Measurements from ENCODE around the gene LCE1E. TPM values are rescaled to one million over a fixed set of nuclear protein-coding genes. Genes with fewer than 3 reads are reported as not detected.

The LCE1E gene
- total RNA-seq, 2 experiments from 2014 or later = not detected

DNA sequence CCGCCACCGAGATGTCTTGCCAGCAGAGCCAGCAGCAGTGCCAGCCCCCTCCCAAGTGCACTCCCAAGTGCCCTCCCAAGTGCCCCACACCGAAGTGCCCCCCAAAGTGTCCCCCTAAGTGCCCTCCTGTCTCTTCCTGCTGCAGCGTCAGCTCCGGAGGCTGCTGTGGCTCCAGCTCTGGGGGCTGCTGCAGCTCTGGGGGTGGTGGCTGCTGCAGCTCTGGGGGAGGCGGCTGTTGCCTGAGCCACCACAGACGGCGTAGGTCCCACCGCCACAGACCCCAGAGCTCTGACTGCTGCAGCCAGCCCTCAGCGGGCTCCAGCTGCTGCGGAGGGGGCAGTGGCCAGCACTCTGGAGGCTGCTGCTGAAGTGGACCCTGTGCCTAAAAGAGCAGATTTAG is 9.7 kb upstream of the LCE1E start:
- ChIA-PET CTCF (no interaction called here), POLR2A (interaction anchor here (0.6 kb wide), 1 partner anchor 119 kb away, joined by 3 read pairs; no protein-coding TSS in a partner anchor)

DNA sequence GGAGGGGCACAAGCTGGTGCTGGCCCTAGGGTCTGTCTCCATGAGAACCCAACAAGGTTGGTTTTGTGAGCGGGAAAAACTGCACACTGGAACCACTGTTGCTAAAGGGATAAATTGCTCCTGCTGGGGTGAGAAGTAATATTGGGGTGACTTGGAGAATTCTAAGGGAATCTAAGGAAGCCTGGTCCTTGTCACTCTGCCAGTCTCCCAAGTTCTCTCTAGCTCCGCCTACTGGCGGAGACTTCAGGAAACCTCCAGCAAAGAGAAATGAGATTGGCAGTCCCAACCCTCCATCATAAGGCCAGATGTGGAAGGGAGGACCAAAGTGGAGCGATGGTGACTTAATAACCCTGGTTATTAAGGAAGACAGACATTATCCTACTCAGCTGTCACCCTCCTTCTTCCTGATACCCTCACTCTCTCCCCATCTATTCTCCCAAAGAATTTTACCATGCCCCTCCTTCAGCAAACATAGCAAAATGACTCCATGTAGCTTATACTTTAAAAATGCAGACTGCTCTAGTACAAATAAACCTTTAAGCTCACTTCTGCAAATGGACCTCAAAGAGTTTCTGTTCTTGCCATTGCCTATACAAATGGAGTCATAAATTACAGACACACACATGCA is 8.4 kb upstream of the LCE1E start:
- CTCF ChIA-PET = no interaction called here

DNA sequence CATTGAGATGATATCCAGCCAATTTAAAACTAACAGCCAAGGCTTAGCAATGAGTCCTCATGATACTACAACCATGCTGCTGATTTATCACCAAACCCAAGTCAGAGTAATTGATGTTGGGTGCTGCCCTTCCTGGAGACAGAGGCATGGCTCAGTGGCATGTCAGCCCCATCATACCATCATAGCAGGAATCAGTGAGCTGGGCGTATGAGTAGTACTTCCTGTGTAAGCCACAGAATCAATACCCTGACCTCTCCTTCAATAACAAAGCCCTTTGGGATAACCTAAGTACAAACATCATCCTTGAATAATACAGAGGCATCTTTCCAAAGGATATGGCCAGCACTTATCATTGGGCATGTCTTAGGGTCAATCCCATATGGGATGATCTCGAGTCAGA is 3.0 kb upstream of the LCE1E start:
- CTCF ChIA-PET = no interaction called here
- POLR2A ChIA-PET = no interaction called here

More for the DNA sequence above, 8.4 kb upstream of the LCE1E start:
- POLR2A ChIA-PET = no interaction called here

DNA sequence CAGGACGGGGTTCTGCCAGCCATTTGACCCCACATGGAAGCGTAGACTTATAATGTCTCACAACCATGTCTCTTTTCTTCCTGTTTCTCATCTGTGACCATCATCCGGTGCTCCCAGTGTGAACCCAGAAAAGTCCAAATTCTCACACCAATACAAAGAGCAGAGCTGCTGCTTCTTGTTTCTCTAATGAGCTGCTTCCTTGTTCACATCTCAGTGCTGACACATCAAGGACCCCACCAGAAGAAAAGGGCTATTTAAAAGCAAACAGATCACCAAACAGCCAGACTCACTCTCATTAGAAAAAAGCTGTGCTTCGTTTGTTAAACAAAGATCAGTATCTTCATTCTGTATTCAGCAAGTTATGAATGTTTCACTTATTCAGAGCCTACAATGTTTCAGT is 9.6 kb downstream of the LCE1E start:
- ChIA-PET POLR2A (no interaction called here), CTCF (no interaction called here)

DNA sequence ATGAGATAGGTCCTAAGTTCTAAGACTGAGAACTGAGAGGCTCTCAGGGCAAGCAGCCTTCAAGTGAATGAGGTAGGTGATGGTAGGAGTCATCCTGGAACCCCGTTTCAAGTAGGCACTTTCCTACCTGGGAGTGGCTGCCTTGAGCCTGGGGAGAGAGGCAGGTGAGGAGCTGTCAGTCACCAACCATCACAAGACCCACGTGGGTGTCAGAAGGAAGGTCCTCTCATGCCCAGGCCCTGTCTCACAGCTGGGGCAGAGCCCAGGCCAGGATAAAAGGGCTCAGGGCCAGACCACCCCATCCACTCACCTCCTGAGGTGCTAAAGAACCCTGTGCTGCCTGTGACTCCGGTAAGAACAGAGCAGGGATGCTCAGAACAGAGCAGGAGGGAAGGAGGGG is 10.4 kb downstream of the LCE1E start, which contains the start of gene LCE1D:
TSS of gene LCE1D (plus strand) at position 301 of the 400 bp plus-strand sequence. CDS start 1,074 bp downstream, outside the sequence.
- POLR2A ChIA-PET = no interaction called here

DNA sequence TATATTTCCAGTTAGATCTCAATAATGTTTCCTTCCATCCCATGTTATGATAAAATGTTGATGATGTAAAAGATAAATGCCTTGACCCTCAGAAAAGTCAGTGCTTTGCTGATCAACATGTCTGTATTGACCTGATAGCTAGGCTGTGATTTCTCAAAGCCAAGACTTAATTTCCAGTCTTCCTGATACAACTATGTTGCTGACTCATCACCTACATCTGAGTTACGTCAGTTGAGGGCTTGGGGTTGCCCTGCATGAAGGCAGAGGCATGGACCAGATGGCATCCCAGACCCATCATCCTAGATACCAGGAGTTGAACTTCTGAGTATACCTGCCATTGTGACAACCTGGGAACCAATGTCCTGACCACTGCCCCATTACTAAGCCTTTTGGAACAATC is 15.3 kb downstream of the LCE1E start:
- CTCF ChIA-PET = no interaction called here
- POLR2A ChIA-PET = no interaction called here

More for the DNA sequence above, 10.4 kb downstream of the LCE1E start, which contains the start of gene LCE1D:
- CTCF ChIA-PET = no interaction called here

DNA sequence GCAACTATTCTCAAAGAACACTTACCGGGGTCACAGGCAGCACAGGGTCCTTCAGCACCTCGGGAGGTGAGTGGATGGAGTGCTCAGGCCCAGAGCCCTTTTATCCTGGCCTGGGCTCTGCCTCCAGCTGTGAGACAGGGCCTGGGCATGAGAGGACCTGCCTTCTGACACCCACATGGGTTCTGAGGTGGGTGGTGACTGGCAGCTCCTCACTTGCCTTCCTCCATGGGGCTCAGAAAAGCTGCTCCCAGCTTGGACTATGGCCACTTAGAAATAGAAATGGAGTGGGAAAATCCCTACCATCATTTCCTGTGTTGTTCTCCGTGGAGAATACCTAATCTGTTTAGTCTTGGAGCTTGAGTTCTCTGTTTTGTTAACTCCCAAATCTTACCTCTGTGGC is 20.5 kb downstream of the LCE1E start, which contains the start of gene LCE1C:
TSS of gene LCE1C (minus strand) at position 76 of the 400 bp plus-strand sequence. CDS start 1,173 bp downstream, outside the sequence.
- POLR2A ChIA-PET = no interaction called here
- CTCF ChIA-PET = no interaction called here

DNA sequence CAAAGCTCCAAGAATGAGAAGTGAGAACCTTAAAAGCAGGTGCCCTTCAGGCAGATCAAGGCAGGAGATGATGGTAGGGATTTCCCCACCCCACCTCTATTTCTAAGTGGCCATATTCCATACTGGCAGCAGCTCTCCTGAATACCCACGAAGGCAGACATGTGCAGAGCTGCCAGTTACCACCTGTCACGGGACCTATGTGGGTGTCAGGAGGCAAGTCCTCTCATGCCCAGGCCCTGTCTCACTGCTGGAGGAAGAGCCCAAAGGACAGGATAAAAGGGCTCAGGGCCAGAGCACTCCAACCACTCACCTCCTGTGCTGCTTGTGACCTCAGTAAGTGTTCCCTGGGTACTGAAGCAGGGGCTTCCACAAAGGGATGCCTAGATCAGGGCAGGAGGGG is 25.0 kb downstream of the LCE1E start:
- ChIA-PET POLR2A (no interaction called here), CTCF (no interaction called here)

DNA sequence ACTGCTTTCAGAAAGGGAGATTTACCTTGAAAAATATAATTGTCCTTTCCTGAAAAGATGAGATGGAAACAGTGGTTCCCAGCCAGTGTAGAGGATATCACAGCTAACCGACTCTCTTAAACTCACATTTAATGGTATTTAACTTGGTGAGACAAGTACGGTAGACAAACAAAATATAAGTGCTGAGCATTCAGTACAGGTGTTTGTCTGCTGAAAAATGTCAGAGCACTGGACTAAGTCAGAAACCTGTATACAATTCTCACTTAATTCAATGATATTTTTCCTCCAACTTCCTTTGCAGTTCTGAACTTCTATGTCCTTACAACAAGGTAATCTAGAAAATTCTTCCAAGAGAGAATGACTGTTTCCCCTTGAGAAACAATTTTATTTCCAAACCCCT is 25.6 kb downstream of the LCE1E start, which contains the start of gene LCE1B:
TSS of gene LCE1B (plus strand) at position 301 of the 400 bp plus-strand sequence. CDS start 476 bp downstream, outside the sequence.
- CTCF ChIA-PET = no interaction called here
- POLR2A ChIA-PET = no interaction called here

DNA sequence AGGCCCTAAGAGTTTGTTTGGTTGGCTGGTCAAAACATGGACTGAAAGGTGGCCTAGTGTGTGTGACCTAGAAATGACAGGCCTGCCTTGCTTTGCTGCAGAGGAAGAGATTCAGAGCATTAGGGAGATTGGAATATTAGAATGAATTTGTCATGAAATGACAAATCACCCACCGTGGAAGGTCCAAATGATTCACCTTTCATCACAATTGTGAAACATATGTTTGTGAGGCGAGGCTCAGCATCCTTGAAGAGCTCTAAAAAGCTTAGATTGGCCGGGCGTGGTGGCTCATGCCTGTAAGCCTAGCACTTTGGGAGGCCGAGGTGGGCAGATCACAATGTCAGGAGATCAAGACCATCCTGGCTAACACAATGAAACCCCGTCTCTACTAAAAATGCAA is 31.3 kb downstream of the LCE1E start:
- ChIA-PET POLR2A (no interaction called here), CTCF (no interaction called here)

DNA sequence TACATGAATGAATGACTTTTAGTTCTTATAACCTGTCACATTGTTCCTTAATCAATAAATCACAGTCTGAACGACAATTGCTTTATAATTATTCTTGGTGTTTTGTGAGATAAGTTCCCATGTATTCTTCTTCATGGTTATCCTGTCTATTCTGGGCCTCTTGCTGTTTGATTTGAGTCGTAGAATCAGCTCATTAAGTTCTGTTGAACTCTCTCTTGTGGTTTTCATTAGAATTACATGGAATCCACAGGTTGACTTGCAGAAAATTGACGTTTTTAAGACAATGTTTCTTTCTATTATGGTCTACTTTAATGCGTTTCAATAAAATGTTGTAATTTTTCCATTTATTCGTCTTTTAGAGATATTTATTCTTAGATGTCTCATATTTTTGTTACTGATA is 37.2 kb downstream of the LCE1E start:
- ChIA-PET CTCF (no interaction called here), POLR2A (no interaction called here)

DNA sequence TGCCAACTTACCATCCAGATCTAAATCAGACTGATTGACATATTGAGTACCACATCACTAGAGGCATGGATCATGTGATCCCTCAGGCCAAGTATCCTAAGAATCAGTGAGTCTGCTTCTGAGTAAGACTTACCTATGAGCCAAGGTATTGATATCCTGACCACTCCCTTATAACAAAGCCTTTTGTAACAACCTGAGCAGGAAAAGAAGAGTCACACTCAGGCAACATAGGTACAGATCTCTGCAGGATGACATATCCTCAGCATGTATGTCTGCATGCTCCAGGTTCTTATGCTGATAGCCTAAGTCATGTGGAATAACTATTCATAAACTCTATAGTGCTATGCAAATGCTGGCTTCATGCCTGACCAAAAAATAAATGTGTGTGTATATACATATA is 38.9 kb downstream of the LCE1E start:
- CTCF ChIA-PET = interaction anchor here (0.6 kb wide), 1 partner anchor 59 kb away, joined by 4 read pairs; no protein-coding TSS in a partner anchor
- POLR2A ChIA-PET = no interaction called here

DNA sequence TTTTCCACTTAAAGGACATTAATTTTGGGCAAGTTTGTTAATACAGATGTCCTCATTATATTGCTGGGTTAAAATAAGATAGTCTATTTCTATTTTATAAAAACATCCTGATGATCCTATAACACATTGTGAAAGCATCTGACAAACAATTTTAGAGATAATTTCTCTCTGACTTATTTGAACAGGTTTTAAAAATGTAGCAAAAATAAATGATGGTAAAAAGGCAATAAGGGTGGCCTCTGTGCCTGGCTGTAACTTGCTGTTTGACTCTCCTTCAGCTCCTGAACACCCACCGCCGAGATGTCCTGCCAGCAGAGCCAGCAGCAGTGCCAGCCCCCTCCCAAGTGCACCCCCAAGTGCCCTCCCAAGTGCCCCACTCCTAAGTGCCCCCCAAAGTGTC is 41.1 kb downstream of the LCE1E start, which contains the start of gene LCE1A:
TSS of gene LCE1A (plus strand) at position 301 of the 400 bp plus-strand sequence. CDS start at position 301, 0 bp downstream.
- ChIA-PET POLR2A (no interaction called here), CTCF (no interaction called here)

DNA sequence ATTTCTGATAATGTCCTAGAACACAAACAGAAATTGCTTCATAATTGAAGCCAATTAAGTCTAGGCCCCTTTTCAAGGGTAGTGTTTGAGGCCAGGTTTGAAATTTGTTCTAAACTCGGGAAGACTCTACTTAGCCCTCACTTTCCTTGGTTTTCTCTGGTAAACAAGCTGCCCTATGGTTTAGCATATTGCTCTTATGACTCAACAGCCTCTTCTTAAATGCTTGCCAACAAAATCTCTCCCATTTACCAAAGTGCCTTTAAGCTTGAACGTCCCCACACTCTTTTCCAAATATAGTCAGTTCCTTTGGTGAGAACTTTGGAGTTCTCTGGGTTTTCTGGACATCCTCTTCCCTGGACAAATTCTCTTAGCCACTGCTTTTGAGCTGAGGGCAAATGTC is 50.8 kb downstream of the LCE1E start:
- POLR2A ChIA-PET = no interaction called here
- CTCF ChIA-PET = no interaction called here

Other genes with a start within 250 kb of the LCE1E start
- not detected for gene LCE3E, start 219.5 kb upstream of the LCE1E start, total RNA-seq
- not detected for gene LCE3D, start 205.7 kb upstream of the LCE1E start, total RNA-seq
- not detected for gene LCE3C, start 186.0 kb upstream of the LCE1E start, total RNA-seq
- gene LCE3B, start 172.4 kb upstream of the LCE1E start, total RNA-seq = not detected
- gene LCE3A, start 163.2 kb upstream of the LCE1E start, total RNA-seq = not detected
- gene LCE2D, start 122.9 kb upstream of the LCE1E start, total RNA-seq = not detected
- gene LCE2C, start 111.0 kb upstream of the LCE1E start, total RNA-seq = not detected
- not detected for gene LCE2B, start 100.1 kb upstream of the LCE1E start, total RNA-seq
- gene LCE2A, start 87.9 kb upstream of the LCE1E start, total RNA-seq = not detected
- not detected for gene LCE4A, start 78.1 kb upstream of the LCE1E start, total RNA-seq
- not detected for gene KPRP, start 28.2 kb upstream of the LCE1E start, total RNA-seq
- not detected for gene LCE1F, start 11.1 kb upstream of the LCE1E start, total RNA-seq
- not detected for gene LCE1D, start 10.5 kb downstream of the LCE1E start, total RNA-seq
- gene LCE1C, start 20.4 kb downstream of the LCE1E start, total RNA-seq = not detected
- gene LCE1B, start 25.7 kb downstream of the LCE1E start, total RNA-seq = not detected
- gene LCE1A, start 41.2 kb downstream of the LCE1E start, total RNA-seq = not detected
- not detected for gene LCE6A, start 56.6 kb downstream of the LCE1E start, total RNA-seq
- gene LCE7A, start 73.7 kb downstream of the LCE1E start, total RNA-seq = not detected
- not detected for gene SMCP, start 92.1 kb downstream of the LCE1E start, total RNA-seq
- not detected for gene IVL, start 122.3 kb downstream of the LCE1E start, total RNA-seq
- gene SPRR5, start 160.9 kb downstream of the LCE1E start, total RNA-seq = not detected
- not detected for gene SPRR4, start 184.4 kb downstream of the LCE1E start, total RNA-seq
- gene SPRR1A, start 197.8 kb downstream of the LCE1E start, total RNA-seq = not detected
- not detected for gene SPRR3, start 215.5 kb downstream of the LCE1E start, total RNA-seq
- gene SPRR1B, start 244.9 kb downstream of the LCE1E start, total RNA-seq = not detected

Measured in activated CD8-positive, alpha-beta memory T cell treated with anti-CD3 and anti-CD28 coated beads for 36 hours (primary cell).